K562 (cell line): Measurements from ENCODE around the gene NME7. TPM values are rescaled to one million over a fixed set of nuclear protein-coding genes. Genes with fewer than 3 reads are reported as not detected.

Experiments
- ATAC-seq: fragments of 200-7000 bp; cut with Tn5 transposase; 3 replicates; pipeline ENCODE4 v1.9.1; 2020; ENCODE audit warnings: moderate library complexity
- BruUV-seq: library from RNA; stranded (reverse); fragments of 400-500 nt; replicated peaks from 2 replicates; lab custom pipeline; 2021; lab: Mats Ljungman, UMichigan
- CTCF ChIA-PET: fragments of 300-600 bp; formaldehyde crosslinking; extraction: SDS; loops from one replicate; lab custom pipeline; 2021; ENCODE audit warnings: low intra/inter-chr PET ratio; lab: Yijun Ruan, JAX
- POLR2A ChIA-PET: fragments of 300-600, 350-650 bp; sonication (Branson Sonifier 250); formaldehyde crosslinking; extraction: SDS; loops from one replicate; lab custom pipeline; 2021; ENCODE audit warnings: antibody characterized with exemption, inconsistent platforms; lab: Yijun Ruan, JAX
- DNase-seq, 4 experiments: peaks; one replicate each; pipeline versions ENCODE4 v3.0.0 to v3.0.0-alpha.2; 2011 to 2018; ENCODE audit warnings: low spot score in 3 of 4, mixed read lengths in 3 of 4; ENCODE audit errors: extremely low read depth in 1 of 4
- FAIRE-seq: peaks from 2 replicates; lab custom pipeline; 2011; peaks lifted over from hg19 to GRCh38; lab: Jason Lieb, UNC
- H2AFZ ChIP-seq: 2 replicates; pipeline ENCODE4 v1.6.0; 2011; ENCODE audit warnings: low read depth, low read length, control low read depth, inconsistent platforms
- H3K27ac ChIP-seq: fragments of 200-600 bp; 3 replicates; pipeline ENCODE4 v1.8.0; 2011; ENCODE audit warnings: low read depth, mild to moderate bottlenecking, control low read depth, inconsistent platforms, low read length, moderate library complexity, mixed read lengths; ENCODE audit errors: extremely low read depth
- H3K27me3 ChIP-seq, 2 experiments: fragments of 300-600 bp in 1 of 2; 2 replicates in 1 of 2; 3 replicates in 1 of 2; pipeline versions ENCODE4 v1.6.0 to v1.8.0; 2011; ENCODE audit warnings: inconsistent platforms in 2 of 2, low read length in 2 of 2, mild to moderate bottlenecking in 1 of 2, mixed read lengths in 1 of 2, moderate library complexity in 1 of 2; ENCODE audit not compliant: control insufficient read depth in 2 of 2, insufficient read depth in 2 of 2
- H3K36me3 ChIP-seq: fragments of 300-600 bp; 3 replicates; pipeline ENCODE4 v1.8.0; 2011; ENCODE audit warnings: mild to moderate bottlenecking, low read length, inconsistent platforms; ENCODE audit not compliant: control insufficient read depth, insufficient read depth
- H3K4me1 ChIP-seq, 2 experiments: fragments of 200-600 bp in 1 of 2; replicated peaks in 1 of 2; 2 replicates in 1 of 2; 3 replicates in 1 of 2; pipeline versions ENCODE4 v1.5.1 to v1.8.0; 2011; ENCODE audit warnings: inconsistent platforms in 2 of 2, low read length in 2 of 2, mild to moderate bottlenecking in 1 of 2, mixed read lengths in 1 of 2, moderate library complexity in 1 of 2; ENCODE audit not compliant: control insufficient read depth in 2 of 2, insufficient read depth in 2 of 2
- H3K4me2 ChIP-seq: 2 replicates; pipeline ENCODE4 v1.6.1; 2011; ENCODE audit warnings: low read length, control low read depth, inconsistent platforms, mixed read lengths; ENCODE audit not compliant: insufficient read depth
- H3K4me3 ChIP-seq: fragments of 200-600 bp; sonication (generic), shearing (Covaris generic); 2 replicates; pipeline ENCODE4 v1.5.1; 2016; ENCODE audit warnings: control low read depth, inconsistent platforms
- H3K79me2 ChIP-seq: fragments of 200-600 bp; 3 replicates; pipeline ENCODE4 v1.8.0; 2011; ENCODE audit warnings: low read length, inconsistent platforms; ENCODE audit not compliant: control insufficient read depth, insufficient read depth
- H3K9ac ChIP-seq, 2 experiments: 2 replicates each; pipeline versions ENCODE4 v1.6.0 to v1.6.1; 2011; ENCODE audit warnings: low read depth in 2 of 2, low read length in 2 of 2, control low read depth in 1 of 2, inconsistent platforms in 1 of 2, mild to moderate bottlenecking in 1 of 2, mixed read lengths in 1 of 2; ENCODE audit not compliant: insufficient read depth in 1 of 2
- H3K9me1 ChIP-seq: one replicate; pipeline ENCODE4 v1.6.0; 2011; ENCODE audit warnings: inconsistent platforms, mild to moderate bottlenecking, low read length, moderate library complexity; ENCODE audit not compliant: control insufficient read depth, insufficient read depth
- H3K9me3 ChIP-seq: replicated peaks from 2 replicates; pipeline ENCODE4 v1.5.1; 2011; ENCODE audit warnings: low read depth, low read length, inconsistent platforms; ENCODE audit not compliant: control insufficient read depth, insufficient read depth
- H4K20me1 ChIP-seq: replicated peaks from 2 replicates; pipeline ENCODE4 v1.6.1; 2011; ENCODE audit warnings: low read length, inconsistent platforms, mixed read lengths; ENCODE audit not compliant: control insufficient read depth, insufficient read depth
- AFF1 ChIP-seq, 2 experiments: fragments of 450-650 bp; IDR thresholded peaks; 2 replicates each; pipeline ENCODE4 v1.6.1; 2018; ENCODE audit warnings: mild to moderate bottlenecking in 2 of 2, low read depth in 1 of 2; ENCODE audit not compliant: partially characterized antibody in 2 of 2
- ILK ChIP-seq: fragments of 450-650 bp; IDR thresholded peaks from 2 replicates; pipeline ENCODE4 v1.6.1; 2016; ENCODE audit warnings: missing genetic modification characterization, low read depth, mild to moderate bottlenecking, missing compliant biosample characterization, moderate library complexity, borderline replicate concordance
- KLF10 ChIP-seq: fragments of 250-450 bp; sonication (Bioruptor Pico); IDR thresholded peaks from 2 replicates; pipeline ENCODE4 v1.6.1; 2021; ENCODE audit warnings: matching md5 sums
- NFIX ChIP-seq: fragments of 250-450 bp; sonication (Bioruptor Pico); IDR thresholded peaks from 2 replicates; pipeline ENCODE4 v1.4.0; 2020; ENCODE audit warnings: low read depth, mild to moderate bottlenecking, moderate library complexity
- NR1H2 ChIP-seq: sonication (generic); formaldehyde crosslinking; IDR thresholded peaks from 2 replicates; pipeline ENCODE4 v1.4.0; 2020; ENCODE audit warnings: mild to moderate bottlenecking, missing genetic modification reagents
- ZBTB7A ChIP-seq: IDR thresholded peaks from 2 replicates; pipeline ENCODE4 v1.6.1; 2011; ENCODE audit warnings: low read depth, mild to moderate bottlenecking, low read length, moderate library complexity, borderline replicate concordance; ENCODE audit not compliant: control insufficient read depth
- WGBS: fragments of 100-300 bp; shearing (Covaris generic); methylation state at CpG from one replicate; pipeline ENCODE4 v1.1.6; 2016; ENCODE audit warnings: low coverage, mixed read lengths; ENCODE audit not compliant: insufficient coverage; ENCODE audit errors: missing lambda C conversion rate; 5-methylcytosine and 5-hydroxymethylcytosine counted together
- in situ Hi-C: fragments of 300-500 bp; cut with MboI; formaldehyde crosslinking; loops from 4 replicates; pipeline ENCODE4 v1.15.0; 2018; ENCODE audit warnings: inconsistent platforms, mixed read lengths
- intact Hi-C: fragments of 100-400 bp; cut with micrococcal nuclease; formaldehyde crosslinking; loops from 2 replicates; pipeline ENCODE4 v1.14.2; 2022
- polyA plus RNA-seq, 8 experiments: library from polyadenylated mRNA; depleted of rRNA in 4 of 8; stranded (reverse) in 5 of 8; unstranded in 3 of 8; fragments of >200 nt; fragmentation: Nextera tagmentation in 2 of 8; fragmentation: Illumina TruSeq in 1 of 8; extraction: Ambion mirVana in 2 of 8; extraction: Trizol in 1 of 8; gene quantifications; 2 replicates each; pipeline versions ENCODE4 v1.2.1 to v1.2.3, GENCODE V29; 2011 to 2014; ENCODE audit warnings: inconsistent platforms in 1 of 8, missing spikeins in 1 of 8
- total RNA-seq, 7 experiments: library from RNA; depleted of rRNA in 6 of 7; stranded (reverse); fragments of >200 nt in 6 of 7; fragmentation: Illumina TruSeq in 2 of 7; extraction: Trizol in 2 of 7; gene quantifications; 2 replicates each; pipeline versions ENCODE4 v1.2.1 to v1.2.3, GENCODE V29; 2011 to 2021; ENCODE audit warnings: low replicate concordance in 1 of 7

The NME7 gene
- total and polyA plus RNA-seq, 9 of the 15 experiments (the other 6 are each of a cell fraction or from before 2014, with no cell fraction given), result 7.9 to 43.2 (median 23.9) TPM

GRCh38 chr1:169236880-169237279 is 130.7 kb downstream of the NME7 start:
- in situ Hi-C loops, result no loop called here
- Histone ChIP-seq H3K27ac (no peak overlapping the region), H3K4me2 (no peak overlapping the region), H3K9me1 (no peaks in the 10 kb centered on the region), H3K36me3 (no peaks in the 10 kb centered on the region), H4K20me1 (no peaks in the 10 kb centered on the region), H3K4me1 (no peaks in the 10 kb centered on the region), H3K27me3 (no peaks in the 10 kb centered on the region), H3K9me3 (no peaks in the 10 kb centered on the region), H3K9ac (no peak overlapping the region), H2AFZ (no peak overlapping the region), H3K79me2 (no peaks in the 10 kb centered on the region), H3K4me3 (no peak overlapping the region)
- POLR2A ChIA-PET, result no interaction called here
- CTCF ChIA-PET, result no interaction called here
- DNase-seq (no peak), FAIRE-seq (no peak), ATAC-seq (no peak)
- TF ChIP-seq AFF1 (IDR thresholded peaks at IDR 0.05; ENCODE audit: low read depth in 1 of 2, partially characterized antibody in 2 of 2), result no peak
- TF ChIP-seq KLF10, result no peak
- no peak for TF ChIP-seq NFIX (CRISPR knock-in tag)
- TF ChIP-seq ILK, result no peak
- no peak for TF ChIP-seq ZBTB7A
- TF ChIP-seq NR1H2 (CRISPR knock-in tag), result no peak
- WGBS, result 79% methylated on average over 4 of the region's 4 CpGs
- intact Hi-C loops, result no loop called here
- no TSS peak for BruUV-seq
